HEK293 (cell line): ENCODE results near the gene SPO11.

Source experiments
- CTCF ChIA-PET: fragments of 350-600 bp; formaldehyde crosslinking; extraction: SDS; loops from one replicate; lab custom pipeline; 2021; ENCODE audit warnings: antibody characterized with exemption; lab: Yijun Ruan, JAX
- POLR2A ChIA-PET: fragments of 300-600 bp; formaldehyde crosslinking; extraction: SDS; loops from one replicate; lab custom pipeline; 2020; ENCODE audit warnings: antibody characterized with exemption, inconsistent platforms; lab: Yijun Ruan, JAX
- H3K27ac ChIP-seq: fragments of 200-500 bp; sonication (Bioruptor generic); 2 replicates; pipeline ENCODE4 v1.5.1; 2014; ENCODE audit warnings: low read depth, low read length, control low read depth, inconsistent platforms; ENCODE audit errors: extremely low read depth
- H3K36me3 ChIP-seq, 2 experiments: fragments of 200-500 bp in 1 of 2; sonication (Bioruptor generic) in 1 of 2; 1 replicate in 1 of 2; 2 replicates in 1 of 2; pipeline ENCODE4 v1.5.1; 2014 to 2017; ENCODE audit warnings: inconsistent platforms in 2 of 2, low read length in 2 of 2; ENCODE audit not compliant: control insufficient read depth in 2 of 2, insufficient read depth in 1 of 2
- H3K4me1 ChIP-seq: fragments of 200-500 bp; sonication (Bioruptor generic); 2 replicates; pipeline ENCODE4 v1.5.1; 2014; ENCODE audit warnings: mild to moderate bottlenecking, low read length, inconsistent platforms; ENCODE audit not compliant: control insufficient read depth, insufficient read depth
- H3K4me3 ChIP-seq: 2 replicates; pipeline ENCODE4 v1.5.1; 2011; ENCODE audit warnings: low read depth, mild to moderate bottlenecking, control low read depth, low read length, moderate library complexity
- H3K9me3 ChIP-seq: fragments of 200-500 bp; sonication (Bioruptor generic); 2 replicates; pipeline ENCODE4 v1.5.1; 2014; ENCODE audit warnings: low read depth, low read length, inconsistent platforms; ENCODE audit not compliant: control insufficient read depth, insufficient read depth
- GLIS1 ChIP-seq: fragments of 450-650 bp; formaldehyde crosslinking; IDR thresholded peaks from 2 replicates; pipeline ENCODE4 v1.5.1; 2016; ENCODE audit warnings: missing biosample characterization, missing genetic modification characterization
- GLIS2 ChIP-seq: fragments of 450-650 bp; formaldehyde crosslinking; IDR thresholded peaks from 2 replicates; pipeline ENCODE4 v1.5.1; 2016; ENCODE audit warnings: missing biosample characterization, missing genetic modification characterization
- HOXD13 ChIP-seq: sonication (generic); formaldehyde crosslinking; IDR thresholded peaks from 2 replicates; pipeline ENCODE4 v1.8.0; 2022; ENCODE audit warnings: missing genetic modification reagents, borderline replicate concordance
- KLF16 ChIP-seq: fragments of 450-650 bp; formaldehyde crosslinking; IDR thresholded peaks from 2 replicates; pipeline ENCODE4 v1.5.1; 2017; ENCODE audit warnings: missing biosample characterization, missing genetic modification characterization
- KLF8 ChIP-seq: fragments of 450-650 bp; formaldehyde crosslinking; IDR thresholded peaks from 2 replicates; pipeline ENCODE4 v1.5.1; 2016; ENCODE audit warnings: missing biosample characterization, missing genetic modification characterization
- KLF9 ChIP-seq: fragments of 450-650 bp; formaldehyde crosslinking; IDR thresholded peaks from 2 replicates; pipeline ENCODE4 v1.5.1; 2016; ENCODE audit warnings: missing biosample characterization, missing genetic modification characterization, low read depth
- ZBTB17 ChIP-seq: fragments of 450-650 bp; formaldehyde crosslinking; IDR thresholded peaks from 2 replicates; pipeline ENCODE4 v1.5.1; 2016; ENCODE audit warnings: missing biosample characterization, missing genetic modification characterization
- ZBTB8A ChIP-seq: fragments of 450-650 bp; formaldehyde crosslinking; IDR thresholded peaks from 2 replicates; pipeline ENCODE4 v1.5.1; 2016; ENCODE audit warnings: missing biosample characterization, missing genetic modification characterization
- ZIC2 ChIP-seq: fragments of 450-650 bp; formaldehyde crosslinking; IDR thresholded peaks from 2 replicates; pipeline ENCODE4 v1.5.1; 2016; ENCODE audit warnings: missing biosample characterization, missing genetic modification characterization
- ZNF10 ChIP-seq: fragments of 450-650 bp; formaldehyde crosslinking; IDR thresholded peaks from 2 replicates; pipeline ENCODE4 v1.5.1; 2017; ENCODE audit warnings: missing biosample characterization, missing genetic modification characterization
- ZNF140 ChIP-seq: fragments of 450-650 bp; formaldehyde crosslinking; IDR thresholded peaks from 2 replicates; pipeline ENCODE4 v1.5.1; 2016; ENCODE audit warnings: missing biosample characterization, missing genetic modification characterization
- ZNF174 ChIP-seq: fragments of 450-650 bp; formaldehyde crosslinking; IDR thresholded peaks from 2 replicates; pipeline ENCODE4 v1.5.0; 2017; ENCODE audit warnings: missing biosample characterization, mild to moderate bottlenecking, missing genetic modification characterization
- ZNF175 ChIP-seq: fragments of 450-650 bp; formaldehyde crosslinking; IDR thresholded peaks from 2 replicates; pipeline ENCODE4 v1.5.1; 2016; ENCODE audit warnings: missing biosample characterization, missing genetic modification characterization
- ZNF184 ChIP-seq: fragments of 450-650 bp; IDR thresholded peaks from 2 replicates; pipeline ENCODE4 v1.5.1; 2018; ENCODE audit warnings: missing biosample characterization, mild to moderate bottlenecking, missing genetic modification characterization
- ZNF214 ChIP-seq: fragments of 450-650 bp; formaldehyde crosslinking; IDR thresholded peaks from 2 replicates; pipeline ENCODE4 v1.5.1; 2017; ENCODE audit warnings: missing biosample characterization, mild to moderate bottlenecking, missing genetic modification characterization, borderline replicate concordance
- ZNF24 ChIP-seq: fragments of 450-650 bp; formaldehyde crosslinking; IDR thresholded peaks from 2 replicates; pipeline ENCODE4 v1.5.1; 2016; ENCODE audit warnings: missing biosample characterization, missing genetic modification characterization
- ZNF350 ChIP-seq: fragments of 450-650 bp; formaldehyde crosslinking; IDR thresholded peaks from 2 replicates; pipeline ENCODE4 v1.5.0; 2017; ENCODE audit warnings: missing biosample characterization, mild to moderate bottlenecking, missing genetic modification characterization
- ZNF394 ChIP-seq: fragments of 450-650 bp; formaldehyde crosslinking; IDR thresholded peaks from 2 replicates; pipeline ENCODE4 v1.5.1; 2016; ENCODE audit warnings: missing biosample characterization, missing genetic modification characterization, mild to moderate bottlenecking, moderate library complexity, borderline replicate concordance
- ZNF423 ChIP-seq: fragments of 450-650 bp; formaldehyde crosslinking; IDR thresholded peaks from 2 replicates; pipeline ENCODE4 v1.5.1; 2016; ENCODE audit warnings: missing biosample characterization, missing genetic modification characterization
- ZNF501 ChIP-seq: fragments of 450-650 bp; formaldehyde crosslinking; IDR thresholded peaks from 2 replicates; pipeline ENCODE4 v1.5.1; 2016; ENCODE audit warnings: missing biosample characterization, missing genetic modification characterization
- ZNF513 ChIP-seq: fragments of 450-650 bp; IDR thresholded peaks from 2 replicates; pipeline ENCODE4 v1.5.1; 2018; ENCODE audit warnings: missing biosample characterization, missing genetic modification characterization
- ZNF555 ChIP-seq: fragments of 450-650 bp; formaldehyde crosslinking; conservative IDR thresholded peaks from 2 replicates; pipeline ENCODE4 v1.5.1; 2017; ENCODE audit warnings: missing biosample characterization, mild to moderate bottlenecking, missing genetic modification characterization, inconsistent platforms
- ZNF623 ChIP-seq: fragments of 450-650 bp; formaldehyde crosslinking; IDR thresholded peaks from 2 replicates; pipeline ENCODE4 v1.5.1; 2016; ENCODE audit warnings: missing biosample characterization, missing genetic modification characterization
- ZNF843 ChIP-seq: fragments of 450-650 bp; formaldehyde crosslinking; IDR thresholded peaks from 2 replicates; pipeline ENCODE4 v1.5.1; 2016; ENCODE audit warnings: missing biosample characterization, missing genetic modification characterization
- TF ChIP-seq, protein P1 (sequence below): fragments of 450-650 bp; formaldehyde crosslinking; IDR thresholded peaks from 2 replicates; pipeline ENCODE4 v1.5.0; 2017; ENCODE audit warnings: missing biosample characterization, missing genetic modification characterization, borderline replicate concordance
- TF ChIP-seq, protein P2 (sequence below): fragments of 450-650 bp; formaldehyde crosslinking; IDR thresholded peaks from 2 replicates; pipeline ENCODE4 v1.5.1; 2017; ENCODE audit warnings: missing biosample characterization, missing genetic modification characterization
- TF ChIP-seq, protein P3 (sequence below): fragments of 450-650 bp; formaldehyde crosslinking; IDR thresholded peaks from 2 replicates; pipeline ENCODE4 v1.5.1; 2016; ENCODE audit warnings: missing biosample characterization, missing genetic modification characterization

SPO11 gene

DNA sequence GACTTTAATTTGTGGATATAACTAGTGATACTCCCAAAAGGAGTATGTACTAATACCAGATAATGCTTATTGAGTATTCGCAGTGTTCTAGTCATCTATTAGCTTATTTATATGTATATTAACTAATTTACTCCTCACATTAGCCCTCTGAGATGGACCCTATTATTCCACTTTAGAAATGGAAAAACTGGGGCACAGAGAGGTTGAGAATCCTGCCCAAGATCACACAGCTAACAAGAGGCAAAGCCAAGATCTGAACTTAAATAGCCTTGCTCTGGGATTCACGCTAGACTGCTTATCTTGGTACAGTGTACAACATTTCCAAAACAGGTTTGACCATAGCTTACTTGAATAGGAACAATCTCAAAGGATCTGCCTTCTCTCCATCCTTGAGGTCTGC, 8.5 kb upstream of the SPO11 start (continued):
- no peak for TF ChIP-seq ZBTB17 (tag by site-specific recombination)
- TF ChIP-seq ZNF24 (tag by site-specific recombination), result no peak
- TF ChIP-seq ZNF423 (tag by site-specific recombination), result no peak

GRCh38 chr20:57322476-57322875, 7.1 kb upstream of the SPO11 start:
- TF ChIP-seq, protein P1, sequence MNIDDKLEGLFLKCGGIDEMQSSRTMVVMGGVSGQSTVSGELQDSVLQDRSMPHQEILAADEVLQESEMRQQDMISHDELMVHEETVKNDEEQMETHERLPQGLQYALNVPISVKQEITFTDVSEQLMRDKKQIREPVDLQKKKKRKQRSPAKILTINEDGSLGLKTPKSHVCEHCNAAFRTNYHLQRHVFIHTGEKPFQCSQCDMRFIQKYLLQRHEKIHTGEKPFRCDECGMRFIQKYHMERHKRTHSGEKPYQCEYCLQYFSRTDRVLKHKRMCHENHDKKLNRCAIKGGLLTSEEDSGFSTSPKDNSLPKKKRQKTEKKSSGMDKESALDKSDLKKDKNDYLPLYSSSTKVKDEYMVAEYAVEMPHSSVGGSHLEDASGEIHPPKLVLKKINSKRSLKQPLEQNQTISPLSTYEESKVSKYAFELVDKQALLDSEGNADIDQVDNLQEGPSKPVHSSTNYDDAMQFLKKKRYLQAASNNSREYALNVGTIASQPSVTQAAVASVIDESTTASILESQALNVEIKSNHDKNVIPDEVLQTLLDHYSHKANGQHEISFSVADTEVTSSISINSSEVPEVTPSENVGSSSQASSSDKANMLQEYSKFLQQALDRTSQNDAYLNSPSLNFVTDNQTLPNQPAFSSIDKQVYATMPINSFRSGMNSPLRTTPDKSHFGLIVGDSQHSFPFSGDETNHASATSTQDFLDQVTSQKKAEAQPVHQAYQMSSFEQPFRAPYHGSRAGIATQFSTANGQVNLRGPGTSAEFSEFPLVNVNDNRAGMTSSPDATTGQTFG (tag by site-specific recombination), result no peak
- TF ChIP-seq ZNF10 (tag by site-specific recombination), result no peak
- no peak for TF ChIP-seq ZNF175
- no peak for TF ChIP-seq ZNF140 (tag by site-specific recombination)
- no peak for TF ChIP-seq ZBTB8A (tag by site-specific recombination)
- TF ChIP-seq, protein P2, sequence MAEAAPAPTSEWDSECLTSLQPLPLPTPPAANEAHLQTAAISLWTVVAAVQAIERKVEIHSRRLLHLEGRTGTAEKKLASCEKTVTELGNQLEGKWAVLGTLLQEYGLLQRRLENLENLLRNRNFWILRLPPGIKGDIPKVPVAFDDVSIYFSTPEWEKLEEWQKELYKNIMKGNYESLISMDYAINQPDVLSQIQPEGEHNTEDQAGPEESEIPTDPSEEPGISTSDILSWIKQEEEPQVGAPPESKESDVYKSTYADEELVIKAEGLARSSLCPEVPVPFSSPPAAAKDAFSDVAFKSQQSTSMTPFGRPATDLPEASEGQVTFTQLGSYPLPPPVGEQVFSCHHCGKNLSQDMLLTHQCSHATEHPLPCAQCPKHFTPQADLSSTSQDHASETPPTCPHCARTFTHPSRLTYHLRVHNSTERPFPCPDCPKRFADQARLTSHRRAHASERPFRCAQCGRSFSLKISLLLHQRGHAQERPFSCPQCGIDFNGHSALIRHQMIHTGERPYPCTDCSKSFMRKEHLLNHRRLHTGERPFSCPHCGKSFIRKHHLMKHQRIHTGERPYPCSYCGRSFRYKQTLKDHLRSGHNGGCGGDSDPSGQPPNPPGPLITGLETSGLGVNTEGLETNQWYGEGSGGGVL (tag by site-specific recombination), result no peak
- no peak for TF ChIP-seq ZNF555
- TF ChIP-seq ZNF350 (tag by site-specific recombination), result no peak
- TF ChIP-seq ZNF501, result no peak
- no peak for TF ChIP-seq KLF8 (tag by site-specific recombination)
- TF ChIP-seq ZNF394 (tag by site-specific recombination), result no peak
- no peak for TF ChIP-seq ZNF623 (tag by site-specific recombination)
- no peak for TF ChIP-seq ZNF214 (tag by site-specific recombination)
- TF ChIP-seq KLF9, result no peak
- TF ChIP-seq ZNF184 (tag by site-specific recombination), result no peak
- TF ChIP-seq ZIC2 (tag by site-specific recombination), result no peak
- TF ChIP-seq HOXD13, result no peak
- Histone ChIP-seq H3K36me3 (no peaks in the 10 kb centered on the region), H3K4me1 (no peaks in the 10 kb centered on the region), H3K9me3 (no peaks in the 10 kb centered on the region), H3K27ac (no peak overlapping the region), H3K4me3 (no peak overlapping the region)
- ChIA-PET CTCF (interaction anchor here (1.0 to 1.3 kb wide), 4 partner anchors 9 to 24 kb away, joined by 3 to 8 read pairs (median 4); no protein-coding TSS in a partner anchor), POLR2A (no interaction called here)

- CTCF ChIA-PET, result interaction anchor here (1.0 to 1.2 kb wide), 3 partner anchors 8 to 23 kb away, joined by 3 to 8 read pairs (median 4); no protein-coding TSS in a partner anchor
- POLR2A ChIA-PET, result no interaction called here
- H3K4me3 ChIP-seq, result no peak overlapping the region
- no peaks in the 10 kb centered on the region for H3K4me1 ChIP-seq
- H3K27ac ChIP-seq, result no peak overlapping the region
- H3K9me3 ChIP-seq, result no peaks in the 10 kb centered on the region
- H3K36me3 ChIP-seq, result no peaks in the 10 kb centered on the region
- TF ChIP-seq ZNF174 (tag by site-specific recombination), result no peak
- peak; percentile 73 for TF ChIP-seq GLIS1 (tag by site-specific recombination)
- TF ChIP-seq, protein P3, sequence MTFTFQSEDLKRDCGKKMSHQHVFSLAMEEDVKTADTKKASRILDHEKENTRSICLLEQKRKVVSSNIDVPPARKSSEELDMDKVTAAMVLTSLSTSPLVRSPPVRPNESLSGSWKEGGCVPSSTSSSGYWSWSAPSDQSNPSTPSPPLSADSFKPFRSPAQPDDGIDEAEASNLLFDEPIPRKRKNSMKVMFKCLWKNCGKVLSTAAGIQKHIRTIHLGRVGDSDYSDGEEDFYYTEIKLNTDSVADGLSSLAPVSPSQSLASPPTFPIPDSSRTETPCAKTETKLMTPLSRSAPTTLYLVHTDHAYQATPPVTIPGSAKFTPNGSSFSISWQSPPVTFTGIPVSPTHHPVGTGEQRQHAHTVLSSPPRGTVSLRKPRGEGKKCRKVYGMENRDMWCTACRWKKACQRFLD, result no peak
- no peak for TF ChIP-seq ZNF513 (tag by site-specific recombination)
- TF ChIP-seq ZNF843 (tag by site-specific recombination), result no peak
- TF ChIP-seq, protein P2 (tag by site-specific recombination), result peak; percentile 33; the same call in 1 of the 2 replicates
- TF ChIP-seq KLF16 (tag by site-specific recombination), result no peak
- 0 out of 2 replicates have a peak, but pooled peaks have one; percentile 26 for TF ChIP-seq GLIS2 (tag by site-specific recombination)
Measured at GRCh38 chr20:57323034-57323433, 6.6 kb upstream of the SPO11 start.
